Neural cell (in vitro differentiated cells): ENCODE measurements around the gene HAUS3.

Experiments used
- CTCF ChIP-seq: fragments of 450-650 bp; IDR thresholded peaks from 2 replicates; pipeline ENCODE4 v1.5.1; 2014; ENCODE audit warnings: antibody characterized with exemption, mild to moderate bottlenecking, moderate library complexity; ENCODE audit not compliant: poor library complexity, severe bottlenecking
- EP300 ChIP-seq: fragments of 450-650 bp; conservative IDR thresholded peaks from 2 replicates; pipeline ENCODE4 v1.6.1; 2014; ENCODE audit warnings: antibody characterized with exemption, mild to moderate bottlenecking, moderate library complexity; ENCODE audit not compliant: poor library complexity, severe bottlenecking
- EZH2 ChIP-seq: fragments of 200-600, 300-800 bp; shearing (Covaris generic), sonication (generic); IDR thresholded peaks from 2 replicates; pipeline ENCODE4 v1.6.1; 2014; ENCODE audit warnings: antibody characterized with exemption, low read length, borderline replicate concordance, mild to moderate bottlenecking; ENCODE audit not compliant: insufficient read depth, poor library complexity, severe bottlenecking
- POLR2AphosphoS5 ChIP-seq: IDR thresholded peaks from 2 replicates; pipeline ENCODE4 v1.6.1; 2012
- REST ChIP-seq: IDR thresholded peaks from 2 replicates; pipeline ENCODE4 v1.6.1; 2012; ENCODE audit warnings: borderline replicate concordance
- TAF1 ChIP-seq: IDR thresholded peaks from 2 replicates; pipeline ENCODE4 v1.6.1; 2012; ENCODE audit warnings: low read depth

- no peak for TF ChIP-seq CTCF
- no peak for TF ChIP-seq POLR2AphosphoS5
- no peak for TF ChIP-seq REST
- TF ChIP-seq EZH2 = no peak
- no peak for TF ChIP-seq EP300
- no peak for TF ChIP-seq TAF1
Observed at GRCh38 chr4:2267320-2267811, 25.4 kb upstream of the HAUS3 start.
